ENCODE results near the gene HS3ST6. TPM values are rescaled to one million over a fixed set of nuclear protein-coding genes. Genes with fewer than 3 reads are reported as not detected.
"Not testable (repeated sequence)": the region's sequence is repeated elsewhere in the genome, so short reads cannot be mapped to it uniquely, and the experiment has no call there.

Gene HS3ST6
- total RNA-seq, 1 experiment from 2014 or later: 0.97 TPM

DNA sequence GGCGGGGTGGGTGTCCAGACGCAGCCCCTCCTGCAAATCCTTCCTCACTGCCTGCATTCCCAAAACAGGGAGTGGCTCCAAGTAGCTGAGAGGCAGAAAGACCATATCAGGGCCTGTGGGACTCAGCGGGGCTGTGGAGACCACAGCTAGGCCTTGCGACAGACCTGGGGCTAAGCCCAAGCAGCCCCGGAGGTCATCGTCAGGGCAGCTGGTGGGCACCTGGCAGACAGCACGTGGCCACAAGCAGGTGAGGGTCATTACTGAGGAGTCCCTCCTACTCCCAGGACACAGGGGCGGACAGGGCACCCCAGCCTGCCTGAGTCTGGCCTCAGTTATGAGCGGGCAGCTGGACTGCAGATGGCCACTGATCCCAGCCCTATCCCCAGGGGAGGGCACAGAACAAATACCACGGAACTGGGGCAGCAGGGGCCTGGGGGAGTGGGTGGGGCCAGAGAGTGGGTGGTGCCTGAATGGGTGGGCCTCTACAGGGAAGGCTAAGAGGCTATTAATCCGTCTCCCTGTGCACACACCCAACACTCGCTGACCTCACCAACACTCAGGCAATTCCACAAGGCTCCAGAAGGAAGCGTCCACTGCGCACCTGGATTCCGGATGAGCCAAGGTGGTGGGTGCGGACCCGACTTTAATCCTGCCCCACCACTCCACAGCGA is 8.5 kb downstream of the HS3ST6 start:
- no peak for DNase-seq (ENCODE audit: extremely low read depth, low read depth)

DNA sequence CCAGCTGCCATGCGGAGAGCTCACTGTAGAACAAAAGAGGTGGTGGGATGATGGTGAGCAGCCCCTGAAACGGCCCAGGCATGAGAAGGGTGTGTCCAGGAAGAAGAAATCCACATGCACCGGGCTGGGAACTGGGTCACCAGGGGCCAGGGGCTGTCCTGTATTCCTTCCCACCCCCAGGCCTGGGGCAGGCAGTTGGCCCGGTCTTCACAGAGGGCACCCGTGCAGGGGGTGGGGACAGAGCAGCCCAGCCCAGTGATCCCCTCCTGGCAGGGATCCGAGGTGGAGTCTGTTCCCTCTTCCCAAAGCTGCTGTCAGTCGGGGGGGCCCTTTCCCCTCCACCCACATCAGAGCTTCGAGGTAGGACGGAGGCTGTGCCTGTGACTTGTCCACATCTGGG is 9.2 kb downstream of the HS3ST6 start:
- DNase-seq (ENCODE audit: extremely low read depth, low read depth): no peak

GRCh38 chr16:1908184-1908583 is 10.0 kb downstream of the HS3ST6 start:
- DNase-seq (ENCODE audit: extremely low read depth, low read depth): no peak

DNA sequence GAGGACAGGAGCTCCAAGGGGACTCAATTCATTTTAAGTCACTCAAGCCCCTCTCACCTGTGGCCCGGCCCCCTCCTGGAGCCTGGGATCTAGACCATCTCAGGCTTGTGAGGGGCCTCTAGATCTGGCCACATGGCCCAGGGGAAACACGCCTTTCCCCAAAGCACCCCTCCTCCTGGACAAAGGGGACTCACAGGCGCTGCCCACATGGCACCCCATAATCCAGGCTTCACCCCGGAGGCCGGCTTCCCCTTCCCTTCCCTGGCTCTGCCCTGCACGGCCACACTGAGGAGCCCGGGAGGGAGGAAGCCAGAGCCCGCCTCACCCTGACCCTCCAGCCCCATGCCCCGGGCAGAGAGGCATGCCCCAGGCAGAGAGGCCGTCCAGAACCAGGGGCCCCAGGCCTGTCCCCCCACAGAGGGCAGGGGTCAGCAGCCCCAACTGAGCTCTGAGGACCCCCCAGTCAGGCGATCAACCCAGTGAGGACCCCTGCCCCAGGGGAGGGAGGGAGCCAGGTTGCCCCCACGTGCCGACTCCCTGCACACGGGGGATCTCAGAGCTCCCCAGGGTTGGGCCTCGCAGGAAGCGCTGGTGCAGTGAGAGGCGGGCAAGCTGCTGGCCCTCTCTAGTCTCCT is 10.9 kb downstream of the HS3ST6 start:
- DNase-seq (ENCODE audit: extremely low read depth, low read depth): no peak

DNA sequence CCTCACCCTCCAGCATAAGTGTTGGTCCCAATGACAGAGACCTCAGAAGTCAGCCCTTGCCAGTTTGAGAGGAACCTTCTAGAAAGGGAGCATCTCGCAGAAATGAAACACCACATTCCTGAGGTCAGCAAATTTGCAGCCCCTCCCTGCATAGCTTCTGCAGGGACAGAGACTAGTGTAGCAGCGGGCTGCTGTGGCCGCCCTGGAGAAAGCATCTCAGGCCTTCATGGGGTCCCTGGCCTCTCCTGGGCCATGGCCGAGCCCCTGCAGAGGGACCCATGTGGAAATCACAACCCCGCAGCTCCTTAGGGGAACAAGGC is 11.4 kb downstream of the HS3ST6 start:
- no peak for DNase-seq (ENCODE audit: extremely low read depth, low read depth)

DNA sequence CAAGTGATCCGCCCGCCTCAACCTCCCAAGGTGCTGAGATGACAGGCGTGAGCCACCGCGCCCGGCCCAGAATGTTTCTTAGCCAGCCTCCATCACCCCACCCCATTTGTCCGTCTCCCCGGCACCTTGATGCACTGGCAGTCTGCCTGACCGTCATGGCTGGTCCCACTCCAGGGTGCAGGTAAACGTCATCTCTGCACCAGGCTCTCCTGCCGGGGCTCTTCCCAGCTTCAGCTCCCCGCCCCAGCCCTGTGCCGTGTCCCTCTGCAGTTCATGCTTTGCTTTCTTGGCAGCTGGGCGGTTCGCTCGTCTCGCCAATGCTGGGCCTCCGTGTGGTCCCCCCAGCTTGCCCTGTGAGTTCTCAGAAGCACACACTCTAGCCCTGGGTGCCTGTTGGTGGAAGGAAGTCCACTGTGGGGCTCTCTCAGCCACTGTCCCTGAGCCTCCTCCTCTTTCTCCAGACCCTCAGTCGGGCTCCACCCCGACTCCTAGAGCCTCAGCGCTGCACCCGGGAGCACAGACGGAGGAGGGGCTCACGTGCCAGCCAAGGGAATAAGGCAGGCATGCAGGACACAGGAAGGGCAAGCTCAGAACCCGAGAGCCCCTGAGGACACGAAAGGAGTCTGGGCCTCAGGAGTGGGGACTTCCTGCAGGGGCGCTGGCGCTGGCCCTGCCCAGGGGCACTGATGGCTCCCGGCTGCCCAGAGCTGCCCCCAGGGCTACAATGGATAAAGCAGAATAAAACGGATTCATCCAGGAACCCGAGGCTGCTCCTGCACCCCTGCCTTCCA is 12.0 kb downstream of the HS3ST6 start:
- DNase-seq (ENCODE audit: extremely low read depth, low read depth): no peak

DNA sequence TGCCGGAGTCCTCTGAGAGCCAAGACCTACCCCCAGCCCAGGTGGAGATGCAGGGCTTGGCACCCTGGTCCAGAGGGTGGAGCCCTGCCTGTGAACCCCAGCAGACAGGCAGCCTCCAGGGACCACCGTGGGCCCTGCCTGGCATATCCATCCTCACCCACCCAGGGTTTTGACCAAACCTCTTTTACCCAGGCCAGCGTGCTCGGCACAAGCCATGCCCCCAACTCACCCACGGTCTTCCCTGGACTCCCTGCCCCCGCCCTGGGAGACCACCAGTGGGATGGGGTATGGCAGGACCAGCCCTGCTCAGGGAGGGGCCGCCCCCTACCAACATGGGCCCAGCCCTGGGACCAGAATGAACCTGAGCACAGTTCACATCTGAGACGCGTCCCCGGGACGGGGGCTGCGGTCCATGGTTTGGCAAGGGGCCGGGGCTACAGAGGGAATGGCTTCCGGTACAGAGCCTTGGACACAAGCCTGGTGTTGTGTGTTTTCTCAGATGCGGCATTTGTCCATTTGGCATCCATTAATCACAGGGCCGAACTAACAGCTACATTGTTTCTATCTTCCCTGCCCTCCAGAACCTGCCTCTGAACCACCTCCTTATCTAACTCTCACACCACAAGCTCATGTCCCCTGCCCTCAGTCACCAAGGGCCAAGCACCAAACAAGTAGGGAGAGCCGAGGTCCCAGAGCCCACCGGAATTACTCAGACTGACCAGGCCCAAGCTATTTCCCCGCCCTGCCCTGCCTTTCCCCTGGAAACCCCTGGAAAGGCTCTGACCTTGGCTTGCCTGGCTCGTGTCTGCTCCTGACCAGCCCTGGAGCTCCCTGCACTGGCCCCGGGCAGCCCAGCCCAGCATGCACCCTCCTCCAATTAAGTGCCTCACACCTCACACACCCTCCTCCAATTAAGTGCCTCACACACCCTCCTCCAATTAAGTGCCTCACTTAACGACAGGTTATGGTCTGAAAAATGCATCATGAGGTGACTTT is 14.1 kb downstream of the HS3ST6 start:
- no peak for DNase-seq (ENCODE audit: extremely low read depth, low read depth)

DNA sequence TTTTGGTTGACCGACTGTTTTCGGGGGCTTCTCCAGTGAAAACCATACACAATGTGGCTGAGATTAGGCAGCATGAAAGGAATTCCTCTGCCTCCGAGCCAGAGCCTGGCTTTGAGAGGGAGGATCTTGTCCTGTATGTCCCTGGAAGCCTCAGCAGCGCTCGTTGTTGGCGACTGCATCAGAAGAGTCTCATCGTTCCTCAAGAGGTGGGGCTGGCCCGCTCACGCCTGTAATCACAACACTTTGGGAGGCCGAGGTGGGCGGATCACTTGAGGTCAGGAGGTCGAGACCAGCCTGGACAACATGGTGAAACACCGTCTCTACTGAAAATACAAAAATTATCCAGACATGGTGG is 15.0 kb downstream of the HS3ST6 start:
- no peak for DNase-seq (ENCODE audit: extremely low read depth, low read depth)

GRCh38 chr16:1902547-1903219 is 15.5 kb downstream of the HS3ST6 start:
- DNase-seq (ENCODE audit: extremely low read depth, low read depth): no peak

- no peak for DNase-seq (ENCODE audit: extremely low read depth, low read depth)
These were observed 17.8 kb downstream of the HS3ST6 start for GRCh38 chr16:1900452-1900774.

DNA sequence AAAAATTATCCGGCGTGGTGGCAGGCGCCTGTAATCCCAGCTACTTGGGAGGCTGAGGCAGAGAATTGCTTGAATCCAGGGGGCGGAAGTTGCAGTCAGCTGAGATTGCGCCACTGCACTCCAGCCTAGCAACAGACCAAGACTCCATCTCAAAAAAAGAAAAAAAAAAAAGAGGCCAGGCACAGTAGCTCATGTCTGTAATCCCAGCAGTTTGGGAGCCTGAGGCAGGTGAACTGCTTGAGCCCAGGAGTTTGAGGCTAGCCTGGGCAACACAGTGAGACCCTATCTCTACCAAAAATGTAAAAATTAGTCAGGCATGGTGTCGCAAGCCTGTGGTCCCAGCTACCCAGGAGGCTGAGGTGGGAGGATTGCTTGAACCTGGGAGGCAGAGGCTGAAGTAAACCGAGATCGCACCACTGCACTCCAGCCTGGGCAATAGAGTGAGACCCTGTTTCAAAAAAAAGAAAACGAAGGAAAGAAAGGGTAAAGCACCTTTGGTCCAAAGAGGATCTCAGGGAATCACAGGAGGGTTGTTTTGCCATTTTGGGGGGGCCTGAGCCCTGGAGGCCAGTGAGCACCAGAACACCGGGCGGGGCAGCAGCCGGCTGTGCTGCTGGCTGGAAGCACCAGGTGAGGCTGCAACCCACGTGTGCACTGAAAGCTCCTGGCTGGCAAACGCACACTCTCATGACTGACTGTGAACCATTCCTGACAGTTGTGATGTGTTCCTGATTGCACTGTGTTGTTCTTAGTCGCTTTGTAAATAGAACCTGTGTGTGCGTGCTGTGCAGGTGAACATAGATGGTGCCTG is 18.4 kb downstream of the HS3ST6 start:
- DNase-seq (ENCODE audit: extremely low read depth, low read depth): no peak

DNA sequence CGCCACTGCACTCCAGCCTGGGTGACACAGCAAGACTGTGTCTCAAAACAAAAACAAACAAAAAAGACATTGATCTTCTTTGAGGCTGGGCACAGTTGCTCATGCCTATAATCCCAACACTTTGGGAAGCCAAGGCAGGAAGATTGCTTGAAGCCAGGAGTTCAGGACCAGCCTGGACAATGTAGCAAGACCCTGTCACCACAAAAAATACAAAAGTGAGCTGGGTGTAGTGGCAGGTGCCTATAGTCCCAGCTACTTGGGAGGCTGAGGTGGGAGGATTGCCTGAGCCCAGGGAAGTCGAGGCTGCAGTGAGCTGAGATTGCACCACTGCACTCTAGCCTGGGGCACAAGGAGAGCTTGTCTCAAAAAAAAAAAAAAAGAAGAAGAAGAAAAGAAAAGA is 20.5 kb downstream of the HS3ST6 start:
- DNase-seq (ENCODE audit: extremely low read depth, low read depth): not testable (repeated sequence)

- no peak for DNase-seq (ENCODE audit: extremely low read depth, low read depth)
These were observed 22.1 kb downstream of the HS3ST6 start for GRCh38 chr16:1895949-1896675.

DNA sequence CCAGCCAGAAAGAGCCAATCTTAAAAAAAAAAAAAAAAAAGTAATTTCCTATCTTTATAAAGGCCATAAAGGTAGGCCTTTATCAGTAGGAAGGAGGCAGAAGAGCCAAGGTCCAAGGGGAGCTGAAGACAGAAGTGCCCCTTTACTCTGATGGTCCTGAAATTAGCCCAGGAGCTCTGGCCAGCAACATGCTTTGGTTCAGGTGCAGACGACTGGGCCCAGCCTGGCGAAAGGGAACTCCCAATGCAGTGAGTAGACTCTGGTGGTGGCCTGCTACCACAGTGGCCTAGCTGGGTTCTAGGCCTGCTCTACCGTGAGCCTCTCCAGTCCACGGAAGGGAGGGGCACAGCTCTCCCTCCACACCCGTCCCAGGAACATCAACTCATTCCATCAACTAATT is 23.1 kb downstream of the HS3ST6 start:
- no peak for DNase-seq (ENCODE audit: extremely low read depth, low read depth)

DNA sequence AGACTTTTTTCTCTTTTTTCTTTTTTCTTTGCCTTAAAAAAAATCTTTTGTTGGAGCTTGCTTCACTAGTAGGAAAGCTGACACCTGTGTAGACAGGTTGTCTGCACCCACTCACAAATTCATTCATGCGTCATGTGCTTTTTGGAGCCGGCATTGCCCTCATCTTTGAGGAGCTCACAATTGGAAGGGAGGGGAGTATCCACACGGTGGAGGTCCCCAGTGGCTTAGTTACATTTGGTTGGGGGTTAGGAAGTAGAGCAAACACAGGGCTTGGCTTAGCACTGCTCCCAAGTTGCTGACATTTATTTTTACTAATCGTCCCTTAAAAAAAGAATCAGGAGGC is 27.5 kb downstream of the HS3ST6 start:
- DNase-seq (ENCODE audit: extremely low read depth, low read depth): no peak

DNA sequence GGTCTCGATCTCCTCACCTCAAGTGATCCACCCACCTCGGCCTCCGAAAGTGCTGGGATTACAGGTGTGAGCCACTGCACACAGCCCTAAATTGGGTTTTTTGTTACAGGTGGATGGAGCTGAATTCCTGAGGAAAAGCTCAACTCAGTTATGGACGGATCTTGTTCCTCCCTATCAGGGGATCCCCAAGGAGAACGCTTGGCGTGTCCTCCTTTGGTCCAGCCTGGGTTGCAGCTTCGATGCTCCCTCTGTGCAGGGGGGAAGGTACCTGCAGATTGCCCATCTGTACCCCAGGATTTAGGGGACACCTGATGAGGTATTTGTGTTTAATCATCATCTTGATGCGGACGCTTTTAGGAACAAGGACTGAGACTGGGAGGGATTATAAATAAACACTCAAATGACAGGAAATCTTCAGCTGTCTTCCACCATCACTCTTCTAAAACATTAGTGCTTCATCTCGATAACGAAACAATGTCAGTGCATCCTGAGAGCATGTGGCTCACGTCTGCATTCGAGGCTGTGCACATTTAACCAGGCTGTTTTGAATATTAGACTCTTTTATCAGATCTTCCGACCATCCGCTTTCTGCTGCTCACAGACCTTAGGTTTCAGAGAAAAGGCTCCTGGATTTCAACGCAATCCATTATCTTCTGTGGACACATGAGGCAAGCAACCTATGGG is 28.0 kb downstream of the HS3ST6 start:
- DNase-seq (ENCODE audit: extremely low read depth, low read depth): no peak

DNA sequence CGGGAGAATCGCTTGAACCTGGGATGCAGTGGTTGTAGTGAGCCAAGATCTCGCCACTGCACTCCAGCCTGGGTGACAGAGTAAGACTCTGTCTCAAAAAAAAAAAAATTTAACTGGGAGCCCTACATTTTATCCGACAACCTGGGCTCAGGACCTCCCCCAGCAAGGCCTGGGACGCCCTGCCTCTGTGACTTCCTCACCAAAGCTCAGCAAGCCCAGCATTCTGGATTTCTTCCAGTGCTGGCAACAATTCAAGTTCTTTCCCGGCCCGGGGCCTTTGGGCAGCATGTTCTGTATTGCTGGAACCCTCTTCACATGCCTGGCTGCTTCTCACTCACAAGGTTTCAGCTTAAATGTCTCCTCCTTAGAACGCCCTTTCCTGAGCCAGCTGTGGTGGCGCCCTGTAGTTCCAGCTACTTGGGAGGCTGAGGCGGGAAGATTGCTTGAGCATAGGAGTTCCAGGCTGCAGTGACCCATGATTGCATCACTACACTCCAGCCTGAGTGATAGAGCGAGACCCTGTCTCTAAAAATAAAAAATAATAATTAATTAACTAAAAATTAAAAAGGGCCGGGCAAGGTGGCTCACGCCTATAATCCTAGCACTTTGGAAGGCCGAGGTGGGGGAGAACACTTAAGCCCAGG is 30.4 kb downstream of the HS3ST6 start:
- DNase-seq (ENCODE audit: extremely low read depth, low read depth): no peak

DNA sequence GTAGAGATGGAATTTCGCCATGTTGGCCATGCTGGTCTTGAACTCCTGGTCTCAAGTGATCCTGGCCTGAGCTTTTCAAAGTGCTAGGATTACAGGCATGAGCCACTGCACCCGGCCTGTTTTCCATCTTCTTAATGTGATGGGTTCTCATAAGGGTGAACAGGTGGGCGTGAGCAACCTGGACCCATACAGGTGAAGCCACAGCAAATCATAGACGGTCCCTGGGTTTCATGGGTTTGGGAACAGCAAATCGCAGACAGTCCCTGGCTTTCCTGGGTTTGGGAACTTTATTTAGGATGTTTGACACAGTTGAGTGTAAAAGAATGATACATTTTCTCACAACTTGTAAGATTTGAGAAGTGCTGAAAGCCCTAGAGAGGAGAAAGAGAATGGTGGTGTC is 33.3 kb downstream of the HS3ST6 start:
- DNase-seq (ENCODE audit: extremely low read depth, low read depth): no peak
